GM12878 (cell line): ENCODE data around the gene AP5Z1. TPM values are rescaled to one million over a fixed set of nuclear protein-coding genes. Genes with fewer than 3 reads are reported as not detected.

Experiments used
- ASH2L ChIP-seq: fragments of 300-600, 200-600 bp; sonication (generic); IDR thresholded peaks from 2 replicates; pipeline ENCODE4 v1.6.1; 2017; ENCODE audit warnings: low read depth, mild to moderate bottlenecking, borderline replicate concordance
- ATF7 ChIP-seq: fragments of 450-650 bp; IDR thresholded peaks from 2 replicates; pipeline ENCODE4 v1.6.1; 2016; ENCODE audit warnings: low read depth, mild to moderate bottlenecking
- BCL11A ChIP-seq: IDR thresholded peaks from 2 replicates; pipeline ENCODE4 v1.6.1; 2011; ENCODE audit warnings: low read depth, low read length
- CEBPB ChIP-seq, 2 experiments: fragments of 150-350 bp in 1 of 2; IDR thresholded peaks; 2 replicates each; pipeline ENCODE4 v1.6.1; 2012 to 2014; ENCODE audit warnings: low read depth in 2 of 2, low read length in 2 of 2, borderline replicate concordance in 1 of 2, inconsistent platforms in 1 of 2
- CHD1 ChIP-seq: IDR thresholded peaks from 2 replicates; pipeline ENCODE4 v1.6.1; 2012; ENCODE audit warnings: low read depth, low read length, improper control_type of control experiment
- CREM ChIP-seq: IDR thresholded peaks from 2 replicates; pipeline ENCODE4 v1.6.1; 2014; ENCODE audit warnings: antibody characterized with exemption, low read depth
- E2F8 ChIP-seq: fragments of 450-650 bp; IDR thresholded peaks from 2 replicates; pipeline ENCODE4 v1.6.1; 2018; ENCODE audit warnings: mild to moderate bottlenecking, low read depth, moderate library complexity; ENCODE audit not compliant: partially characterized antibody
- HCFC1 ChIP-seq: fragments of 150-350 bp; IDR thresholded peaks from 2 replicates; pipeline ENCODE4 v1.6.1; 2014; ENCODE audit warnings: low read length
- IRF5 ChIP-seq: fragments of 450-650 bp; IDR thresholded peaks from 2 replicates; pipeline ENCODE4 v1.6.1; 2017; ENCODE audit warnings: borderline replicate concordance
- JUNB ChIP-seq: IDR thresholded peaks from 2 replicates; pipeline ENCODE4 v1.6.1; 2016; ENCODE audit warnings: antibody characterized with exemption, mild to moderate bottlenecking
- KLF5 ChIP-seq: fragments of 450-650 bp; IDR thresholded peaks from 2 replicates; pipeline ENCODE4 v1.6.1; 2014; ENCODE audit warnings: mild to moderate bottlenecking; ENCODE audit not compliant: partially characterized antibody
- MEF2B ChIP-seq: fragments of 450-650 bp; IDR thresholded peaks from 2 replicates; pipeline ENCODE4 v1.6.1; 2018; ENCODE audit warnings: mild to moderate bottlenecking, moderate library complexity; ENCODE audit not compliant: partially characterized antibody, poor library complexity, severe bottlenecking
- MYB ChIP-seq: fragments of 150-350 bp; IDR thresholded peaks from 2 replicates; pipeline ENCODE4 v1.6.1; 2014; ENCODE audit warnings: mild to moderate bottlenecking, low read depth, low read length, borderline replicate concordance
- NBN ChIP-seq: fragments of 450-650 bp; IDR thresholded peaks from 2 replicates; pipeline ENCODE4 v1.6.1; 2016
- NFIC ChIP-seq: IDR thresholded peaks from 2 replicates; pipeline ENCODE4 v1.6.1; 2012; ENCODE audit warnings: low read depth, mild to moderate bottlenecking, inconsistent platforms, low read length, moderate library complexity
- NR2C1 ChIP-seq: fragments of 450-650 bp; IDR thresholded peaks from 2 replicates; pipeline ENCODE4 v1.6.1; 2017; ENCODE audit warnings: antibody characterized with exemption, mild to moderate bottlenecking, moderate library complexity
- PML ChIP-seq: IDR thresholded peaks from 2 replicates; pipeline ENCODE4 v1.6.1; 2012; ENCODE audit warnings: low read length, inconsistent platforms
- POU2F2 ChIP-seq: IDR thresholded peaks from 3 replicates; pipeline ENCODE4 v1.6.1; 2011; ENCODE audit warnings: low read depth, mild to moderate bottlenecking, low read length, borderline replicate concordance
- SMAD1 ChIP-seq: fragments of 450-650 bp; IDR thresholded peaks from 2 replicates; pipeline ENCODE4 v1.6.1; 2018; ENCODE audit warnings: mild to moderate bottlenecking, low read depth; ENCODE audit not compliant: partially characterized antibody
- SMARCA5 ChIP-seq: fragments of 450-650 bp; IDR thresholded peaks from 2 replicates; pipeline ENCODE4 v1.6.1; 2017; ENCODE audit warnings: mild to moderate bottlenecking
- SRF ChIP-seq, 2 experiments: IDR thresholded peaks; 2 replicates each; pipeline ENCODE4 v1.6.1; 2011; ENCODE audit warnings: low read depth in 2 of 2, low read length in 2 of 2, mild to moderate bottlenecking in 1 of 2, moderate library complexity in 1 of 2
- SUPT20H ChIP-seq: IDR thresholded peaks from 2 replicates; pipeline ENCODE4 v1.6.1; 2011; ENCODE audit warnings: low read depth, mild to moderate bottlenecking, low read length, moderate library complexity, borderline replicate concordance; ENCODE audit not compliant: control insufficient read depth
- TCF7 ChIP-seq: IDR thresholded peaks from 2 replicates; pipeline ENCODE4 v1.6.1; 2014; ENCODE audit warnings: antibody characterized with exemption, borderline replicate concordance
- USF2 ChIP-seq: IDR thresholded peaks from 2 replicates; pipeline ENCODE4 v1.6.1; 2011; ENCODE audit warnings: low read depth, low read length, improper control_type of control experiment, borderline replicate concordance
- ZNF384 ChIP-seq: IDR thresholded peaks from 2 replicates; pipeline ENCODE4 v1.6.1; 2012; ENCODE audit warnings: low read depth, mild to moderate bottlenecking, low read length, improper control_type of control experiment, borderline replicate concordance
- polyA plus RNA-seq, 11 experiments: library from polyadenylated mRNA; depleted of rRNA in 4 of 11; unstranded in 6 of 11; stranded (reverse) in 5 of 11; fragments of >200 nt; fragmentation: Nextera tagmentation in 4 of 11; fragmentation: Illumina TruSeq in 1 of 11; extraction: Ambion mirVana in 4 of 11; extraction: Trizol in 1 of 11; gene quantifications; 1 replicate in 1 of 11; 2 replicates in 10 of 11; pipeline versions ENCODE4 v1.2.1 to v1.2.3, GENCODE V29; 2011 to 2016; ENCODE audit warnings: inconsistent platforms in 2 of 11, missing spikeins in 2 of 11, low read depth in 1 of 11
- total RNA-seq, 4 experiments: library from RNA; depleted of rRNA in 3 of 4; stranded (reverse); fragments of >200 nt in 3 of 4; fragmentation: Illumina TruSeq in 1 of 4; extraction: Trizol in 1 of 4; gene quantifications; 2 replicates each; pipeline versions ENCODE4 v1.2.1 to v1.2.3, GENCODE V29; 2013 to 2021
- TF ChIP-seq, protein P1 (sequence below): IDR thresholded peaks from 2 replicates; pipeline ENCODE4 v1.6.1; 2011; ENCODE audit warnings: low read depth, mild to moderate bottlenecking, low read length, moderate library complexity, borderline replicate concordance; ENCODE audit errors: extremely low read depth

Gene AP5Z1
- total and polyA plus RNA-seq, 10 of the 15 experiments (the other 5 are each of a cell fraction or from before 2014, with no cell fraction given) = 0.37 to 43.4 (median 19.4) TPM

GRCh38 chr7:4745971-4746919 is 29.2 kb upstream of the AP5Z1 start (continued):
- peak; percentile 15; the same call in 1 of the 3 replicates for TF ChIP-seq POU2F2
- no peak for TF ChIP-seq SRF (IDR thresholded peaks at IDR 0.05; ENCODE audit: low read depth in 2 of 2, low read length in 2 of 2)
- TF ChIP-seq USF2 = no peak
- 0 out of 2 replicates have a peak, but pooled peaks have one; percentile 9 for TF ChIP-seq CREM
- no peak for TF ChIP-seq CEBPB (IDR thresholded peaks at IDR 0.05; ENCODE audit: borderline replicate concordance in 1 of 2, low read depth in 2 of 2, low read length in 2 of 2)
- no peak for TF ChIP-seq CHD1
- TF ChIP-seq ZNF384 = no peak
- no peak for TF ChIP-seq HCFC1
- no peak for TF ChIP-seq MEF2B
- no peak for TF ChIP-seq NFIC
- no peak for TF ChIP-seq SUPT20H
- 0 out of 2 replicates have a peak, but pooled peaks have one; percentile 52 for TF ChIP-seq SMARCA5
- 0 out of 2 replicates have a peak, but pooled peaks have one; percentile 17 for TF ChIP-seq NBN
- TF ChIP-seq ASH2L = no peak
- TF ChIP-seq E2F8 = no peak
- no peak for TF ChIP-seq PML
- TF ChIP-seq BCL11A = no peak
- peak; percentile 67 for TF ChIP-seq KLF5
- TF ChIP-seq JUNB = peak; percentile 41
- no peak for TF ChIP-seq NR2C1
- TF ChIP-seq IRF5 = no peak
- no peak for TF ChIP-seq TCF7
- TF ChIP-seq, protein P1, sequence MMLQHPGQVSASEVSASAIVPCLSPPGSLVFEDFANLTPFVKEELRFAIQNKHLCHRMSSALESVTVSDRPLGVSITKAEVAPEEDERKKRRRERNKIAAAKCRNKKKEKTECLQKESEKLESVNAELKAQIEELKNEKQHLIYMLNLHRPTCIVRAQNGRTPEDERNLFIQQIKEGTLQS = no peak
- peak; percentile 89 for TF ChIP-seq ATF7
- TF ChIP-seq MYB = no peak
- no peak for TF ChIP-seq SMAD1
